ENCODE data around the gene STARD7.

GRCh38 chr2:96225016-96225533, 16.4 kb upstream of the STARD7 start:
- TF ChIP-seq ZNF384 (IDR thresholded peaks at IDR 0.05) (no peak), LEF1 (IDR thresholded peaks at IDR 0.05; ENCODE audit: borderline replicate concordance) (no peak), SP1 (IDR thresholded peaks at IDR 0.05) (no peak), PKNOX1 (IDR thresholded peaks at IDR 0.05) (no peak), ELF4 (IDR thresholded peaks at IDR 0.05) (no peak), SUZ12 (IDR thresholded peaks at IDR 0.05) (no peak), BHLHE40 (IDR thresholded peaks at IDR 0.05; ENCODE audit: borderline replicate concordance) (no peak), FOXA1 (IDR thresholded peaks at IDR 0.05) (no peak), FOXK2 (IDR thresholded peaks at IDR 0.05) (no peak), NFRKB (IDR thresholded peaks at IDR 0.05) (no peak)
